Hindlimb muscle (tissue), 1 donor: ENCODE measurements around the gene WDFY2. TPM values are rescaled to one million over a fixed set of nuclear protein-coding genes. Genes with fewer than 3 reads are reported as not detected.
"Not testable (repeated sequence)": the region's sequence is repeated elsewhere in the genome, so short reads cannot be mapped to it uniquely, and the experiment has no call there.

Experiments used
- DNase-seq: peaks from one replicate; pipeline ENCODE4 v3.0.0-alpha.2; 2013
- polyA plus RNA-seq: library from polyadenylated mRNA; unstranded; fragments of 120-200 nt; gene quantifications from one replicate; pipeline ENCODE4 v1.2.1, GENCODE V29; 2013; ENCODE audit not compliant: insufficient read length

The WDFY2 gene, protein sequence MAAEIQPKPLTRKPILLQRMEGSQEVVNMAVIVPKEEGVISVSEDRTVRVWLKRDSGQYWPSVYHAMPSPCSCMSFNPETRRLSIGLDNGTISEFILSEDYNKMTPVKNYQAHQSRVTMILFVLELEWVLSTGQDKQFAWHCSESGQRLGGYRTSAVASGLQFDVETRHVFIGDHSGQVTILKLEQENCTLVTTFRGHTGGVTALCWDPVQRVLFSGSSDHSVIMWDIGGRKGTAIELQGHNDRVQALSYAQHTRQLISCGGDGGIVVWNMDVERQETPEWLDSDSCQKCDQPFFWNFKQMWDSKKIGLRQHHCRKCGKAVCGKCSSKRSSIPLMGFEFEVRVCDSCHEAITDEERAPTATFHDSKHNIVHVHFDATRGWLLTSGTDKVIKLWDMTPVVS
- 7.1 TPM for polyA plus RNA-seq

DNA sequence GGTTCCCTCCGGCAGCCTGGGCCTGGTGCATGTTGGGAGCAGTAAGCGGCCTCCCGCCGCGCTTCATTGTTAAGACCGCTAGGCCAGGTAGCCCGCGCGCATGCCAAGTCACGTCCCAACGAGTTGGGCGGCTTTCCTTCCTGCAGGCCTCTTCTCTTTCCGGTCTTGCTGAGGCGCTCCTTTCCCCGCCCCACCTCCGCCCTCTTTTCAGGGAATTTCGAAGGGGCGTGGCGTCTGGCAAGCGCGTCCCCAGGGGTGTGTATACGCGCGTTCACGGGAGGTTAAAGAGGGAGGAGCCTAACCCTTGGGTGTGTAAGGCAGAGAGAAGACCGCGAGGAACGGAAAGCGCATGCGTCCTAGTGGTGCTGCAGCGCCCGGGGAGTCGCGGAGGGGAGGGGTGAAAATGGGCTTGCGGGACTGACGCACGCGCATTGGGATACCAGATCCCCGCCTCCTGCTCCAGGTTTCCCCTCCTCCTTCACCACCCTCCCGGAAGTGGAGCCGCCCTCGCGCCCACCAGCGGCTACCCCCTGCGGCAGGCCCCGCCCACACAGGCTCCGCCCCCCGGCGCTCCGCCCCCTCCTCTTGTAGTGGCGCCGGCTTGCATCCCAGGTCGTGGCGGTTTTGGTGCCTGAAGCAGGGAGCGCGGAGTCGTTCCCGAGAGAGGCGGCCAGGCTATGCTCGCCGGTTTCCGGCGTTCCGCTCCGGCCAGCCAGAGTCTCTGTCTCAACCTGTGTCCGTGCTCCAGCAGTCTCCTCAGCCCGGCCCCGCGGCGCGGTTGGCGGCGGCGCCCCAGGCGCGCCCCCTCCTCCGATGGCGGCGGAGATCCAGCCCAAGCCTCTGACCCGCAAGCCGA is at the start of gene WDFY2:
Gene WDFY2, plus strand, starts transcription at position 588 of the 856 bp plus-strand sequence. Its CDS starts 226 bp downstream, at position 814.
- DNase-seq: peak; percentile 100

DNA sequence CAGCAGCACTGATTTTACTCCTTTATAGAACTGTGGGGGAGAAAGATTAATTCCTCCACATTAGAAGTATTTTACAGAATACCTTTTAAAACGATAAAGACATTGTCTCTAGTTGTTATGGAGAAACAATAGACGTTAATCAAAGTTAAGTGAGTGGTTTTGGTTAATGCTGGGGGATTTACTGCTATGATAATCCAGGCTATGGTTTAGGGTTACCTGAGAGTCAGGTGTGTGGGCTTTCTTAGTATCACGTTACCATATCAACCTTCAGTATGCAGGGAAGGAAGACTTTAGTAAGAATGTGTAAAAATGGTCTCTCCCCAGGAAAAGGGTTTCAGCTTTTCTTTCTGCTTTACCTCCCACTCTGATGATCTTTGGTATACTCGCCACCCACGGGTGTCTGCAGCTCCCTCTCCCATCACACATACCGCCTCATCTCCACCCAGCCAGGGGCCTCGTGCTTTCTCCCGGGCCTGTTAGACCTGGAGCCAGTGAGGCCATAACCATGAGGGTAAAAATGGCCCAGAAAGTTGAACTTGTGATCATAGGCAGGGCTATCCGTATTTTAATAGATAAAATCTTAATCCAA is 45.6 kb upstream of the WDFY2 start:
- DNase-seq: no peak

DNA sequence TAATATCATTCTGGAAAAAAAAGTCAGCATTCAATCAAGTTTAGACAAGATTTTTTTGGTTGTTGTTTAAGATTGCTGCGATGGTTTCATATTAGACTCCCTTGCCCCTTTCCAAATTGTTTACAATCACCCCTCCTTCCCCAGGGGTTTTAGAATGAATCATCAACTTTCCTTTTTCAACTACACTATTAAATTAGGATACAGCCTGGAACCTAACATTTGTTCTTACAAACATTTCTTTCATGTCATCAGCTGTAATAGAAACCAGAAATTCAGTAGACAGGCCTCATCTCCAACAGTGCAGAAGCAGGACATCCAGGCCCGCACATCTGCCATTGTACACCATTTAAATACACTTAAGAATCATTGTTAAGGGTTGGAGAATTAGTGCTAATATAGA is 44.4 kb upstream of the WDFY2 start:
- no peak for DNase-seq

DNA sequence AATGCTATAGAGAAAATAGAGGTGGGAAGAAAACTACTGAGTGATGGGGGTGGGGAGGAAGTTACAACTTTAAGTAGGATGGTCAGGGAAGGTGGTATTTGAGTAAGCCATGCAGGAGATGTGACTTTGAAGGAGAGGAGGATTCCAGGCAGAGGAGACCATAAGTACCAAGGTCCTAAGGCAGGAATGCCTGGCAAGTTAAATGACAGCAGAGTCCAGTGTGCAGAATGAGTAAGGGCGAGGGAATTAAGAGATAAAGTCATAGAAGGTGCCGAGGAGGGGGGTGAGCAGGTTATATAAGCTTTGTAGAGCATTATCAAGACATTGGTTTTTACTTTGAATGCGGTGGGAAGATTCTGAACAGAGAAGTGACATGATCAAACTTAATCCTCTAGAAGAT is 43.2 kb upstream of the WDFY2 start:
- no peak for DNase-seq

DNA sequence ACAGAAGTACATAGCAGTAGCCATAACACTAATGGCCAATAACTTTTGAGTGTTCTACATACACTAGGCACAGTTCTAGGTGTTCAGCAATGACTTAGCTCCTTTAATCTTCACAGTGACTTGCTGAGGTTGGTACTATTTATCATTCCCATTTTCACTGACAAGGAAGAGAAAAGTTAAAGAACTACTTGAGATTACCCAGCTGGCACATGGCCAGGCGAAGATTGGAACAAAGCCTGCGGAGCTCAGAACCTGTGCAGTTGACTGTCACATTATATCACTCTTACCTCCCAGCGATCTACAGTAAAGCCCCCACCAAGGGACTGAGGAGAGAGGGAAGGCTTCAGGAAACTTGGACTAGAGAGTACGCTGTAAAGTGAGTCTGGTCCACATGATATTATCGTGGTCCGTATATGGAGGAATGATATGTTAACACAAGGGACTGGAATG is 42.4 kb upstream of the WDFY2 start:
- no peak for DNase-seq

DNA sequence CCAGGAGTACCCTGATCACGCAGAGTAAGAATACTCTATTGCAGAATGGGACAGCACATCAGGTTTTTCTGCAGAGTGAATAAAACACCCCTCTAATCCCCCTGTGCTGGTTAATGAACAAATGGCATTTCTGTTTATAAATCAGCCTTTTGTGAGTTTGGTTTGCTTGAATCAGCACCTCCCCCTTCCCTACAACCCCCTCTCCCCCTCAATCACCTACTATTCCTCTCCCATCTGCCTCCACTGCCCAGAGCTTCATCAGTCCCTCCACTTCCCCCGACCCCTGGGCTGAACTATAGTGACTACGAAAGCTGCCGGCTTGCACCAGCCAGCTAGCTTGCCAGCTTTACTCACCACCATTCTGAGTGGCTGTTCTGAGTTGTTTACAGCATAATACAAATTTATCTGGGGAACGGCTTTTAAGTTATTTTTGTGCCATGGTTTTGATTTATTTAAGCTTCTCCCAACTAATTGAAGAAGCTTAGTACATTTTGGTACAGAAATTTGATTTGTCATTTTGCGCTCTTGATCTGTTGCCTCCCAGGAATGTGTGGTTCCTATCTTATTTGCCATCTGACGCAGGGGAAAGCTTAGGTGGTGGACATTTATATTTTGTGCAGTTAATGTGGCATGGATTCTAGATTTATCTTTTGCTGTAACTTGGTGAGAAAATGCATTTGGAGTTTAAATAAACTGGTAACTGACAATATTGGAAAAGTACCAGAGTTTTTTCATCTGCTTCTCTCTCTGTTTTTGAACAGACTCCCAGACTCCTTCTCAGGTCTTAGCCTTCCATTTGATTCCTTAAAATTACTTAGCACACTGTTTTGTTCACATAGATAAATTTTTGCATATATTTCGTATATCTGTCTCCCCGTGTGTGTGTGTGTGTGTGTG is 41.7 kb upstream of the WDFY2 start:
- no peak for DNase-seq

DNA sequence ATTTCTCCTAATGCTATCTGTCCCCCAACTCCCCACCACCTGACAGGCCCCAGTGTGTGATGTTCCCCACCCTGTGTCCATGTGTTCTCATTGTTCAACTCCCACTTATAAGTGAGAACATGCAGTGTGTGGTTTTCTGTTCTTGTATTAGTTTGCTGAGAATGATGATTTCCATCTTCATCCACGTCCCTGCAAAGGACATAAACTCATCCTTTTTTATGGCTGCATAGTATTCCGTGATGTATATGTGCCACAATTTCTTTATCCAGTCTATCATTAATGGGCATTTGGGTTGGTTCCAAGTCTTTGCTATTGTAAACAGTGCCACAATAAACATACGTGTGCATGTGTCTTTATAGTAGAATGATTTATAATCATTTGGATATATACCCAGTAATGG is 38.8 kb upstream of the WDFY2 start:
- not testable (repeated sequence) for DNase-seq

DNA sequence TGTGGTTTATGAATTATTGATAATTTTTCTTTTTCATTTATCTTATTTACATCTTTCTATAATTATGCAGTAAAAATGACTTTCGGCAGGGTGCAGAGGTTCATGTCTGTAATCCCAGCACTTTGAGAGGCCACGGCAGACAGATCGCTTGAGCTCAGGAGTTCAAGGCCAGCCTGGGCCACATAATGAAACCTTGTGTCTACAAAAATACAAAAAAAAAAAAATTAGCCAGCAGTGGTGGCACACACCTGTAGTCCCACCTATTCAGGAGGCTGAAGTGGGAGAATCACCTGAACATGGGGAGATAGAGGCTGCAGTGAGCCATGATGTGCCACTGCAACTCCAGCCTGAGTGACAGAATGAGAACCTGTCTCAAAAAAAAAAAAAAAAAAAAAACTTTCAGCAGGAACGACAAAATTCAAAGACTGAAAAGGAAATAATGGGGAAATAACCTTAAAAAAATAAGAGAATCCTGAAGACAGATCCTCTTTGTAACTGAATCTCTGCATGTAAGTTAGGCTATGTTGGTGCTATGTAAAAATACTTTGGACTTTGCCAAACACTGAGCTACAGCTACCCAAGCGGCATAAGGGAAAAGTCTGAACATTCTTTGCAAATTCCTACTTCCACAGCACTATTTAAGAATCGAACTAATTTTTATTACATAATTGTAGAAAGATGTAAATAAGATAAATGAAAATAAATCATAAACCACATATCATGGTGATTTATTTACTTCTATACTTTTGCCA is 36.7 kb upstream of the WDFY2 start:
- no peak for DNase-seq

DNA sequence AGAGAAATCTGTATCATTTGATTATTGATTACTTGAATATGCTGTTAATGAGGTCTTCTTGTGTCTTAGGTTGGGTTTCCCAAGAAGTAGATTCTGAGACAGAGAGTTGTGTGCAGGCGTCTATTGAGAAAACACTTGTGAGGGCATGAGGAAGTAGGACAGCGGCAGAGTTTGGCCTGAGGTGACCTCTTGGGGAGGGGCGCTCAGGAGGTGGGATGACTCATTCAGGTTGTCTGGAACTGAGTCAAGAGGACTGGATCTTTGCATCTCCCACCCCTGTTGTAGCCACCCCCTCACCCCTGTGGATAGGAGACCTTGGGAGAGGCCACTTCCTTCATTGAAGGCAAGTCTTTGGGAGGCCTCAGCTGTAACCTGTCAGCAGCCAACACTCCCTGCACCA is 35.2 kb upstream of the WDFY2 start:
- no peak for DNase-seq

DNA sequence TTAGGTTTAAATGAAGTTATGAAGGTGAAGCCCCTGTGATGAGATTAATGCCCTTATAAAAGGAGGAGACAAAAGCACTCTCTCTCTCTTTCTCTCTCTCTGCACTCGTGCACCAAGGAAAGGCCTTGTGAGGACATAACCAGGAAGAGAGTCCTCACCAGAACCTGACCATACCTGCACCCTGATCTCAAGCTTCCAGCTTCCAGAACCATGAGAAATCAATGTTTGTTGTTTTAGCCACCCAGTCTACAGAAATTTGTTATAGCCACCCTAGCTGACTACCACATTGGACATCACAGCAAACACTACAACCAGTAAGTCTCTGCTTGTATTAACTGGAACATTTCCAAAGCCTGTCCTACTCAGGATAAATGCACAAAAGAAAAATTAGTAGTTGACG is 34.7 kb upstream of the WDFY2 start:
- no peak for DNase-seq

DNA sequence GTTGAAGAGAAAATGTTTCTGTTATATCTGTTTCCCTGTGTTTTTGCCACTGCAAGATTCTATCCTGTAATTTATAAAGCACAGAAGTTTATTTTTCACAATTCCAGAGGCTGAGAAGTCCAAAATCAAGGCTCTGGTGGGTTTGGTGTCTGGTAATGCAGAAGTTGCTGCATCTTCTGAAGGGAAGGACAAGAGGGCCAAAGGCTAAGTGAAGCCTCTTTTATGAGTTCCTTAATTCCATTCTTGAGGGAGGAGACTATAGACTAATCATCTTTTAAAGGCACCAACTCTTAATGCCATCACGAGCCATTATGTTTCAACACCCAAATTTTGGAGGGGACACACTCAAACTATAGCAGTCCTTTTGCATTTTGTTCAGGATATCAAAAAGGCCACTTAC is 34.1 kb upstream of the WDFY2 start:
- DNase-seq: no peak

DNA sequence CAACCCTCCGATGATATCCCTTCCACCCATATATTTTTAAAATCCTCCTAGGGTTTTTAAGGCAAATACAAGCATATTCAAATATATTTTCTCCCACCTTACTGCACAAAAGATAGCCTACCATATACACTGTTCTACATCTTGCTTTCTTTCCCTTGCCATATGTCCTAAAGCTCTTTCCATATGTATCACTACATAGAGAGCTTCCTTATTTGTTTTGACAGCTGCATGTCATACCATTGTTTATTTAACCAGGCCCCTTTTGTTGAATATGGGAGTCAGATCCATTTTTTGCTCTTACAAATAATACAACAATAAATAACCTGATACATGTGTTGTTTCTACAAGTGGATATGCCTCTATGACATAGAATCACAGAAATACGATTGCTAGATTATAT is 32.8 kb upstream of the WDFY2 start:
- no peak for DNase-seq

DNA sequence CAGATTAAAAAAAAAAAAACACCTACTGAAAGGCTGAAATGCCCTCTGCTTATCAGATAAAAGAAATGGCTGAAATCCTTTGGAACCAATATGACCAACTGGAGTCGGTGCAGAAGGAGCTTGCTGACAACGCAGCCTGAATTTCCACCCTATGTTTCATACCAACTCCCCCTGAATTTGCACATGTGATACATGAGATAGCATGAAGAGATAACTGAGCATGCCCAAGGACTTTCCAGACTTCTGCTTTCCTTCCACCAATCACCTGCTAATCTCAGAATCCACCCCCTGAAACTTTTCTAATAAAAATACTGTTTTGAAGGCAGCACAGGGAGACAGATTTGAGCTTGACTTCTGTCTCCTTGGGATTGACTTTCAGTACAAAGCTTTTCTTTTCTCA is 32.2 kb upstream of the WDFY2 start:
- no peak for DNase-seq

DNA sequence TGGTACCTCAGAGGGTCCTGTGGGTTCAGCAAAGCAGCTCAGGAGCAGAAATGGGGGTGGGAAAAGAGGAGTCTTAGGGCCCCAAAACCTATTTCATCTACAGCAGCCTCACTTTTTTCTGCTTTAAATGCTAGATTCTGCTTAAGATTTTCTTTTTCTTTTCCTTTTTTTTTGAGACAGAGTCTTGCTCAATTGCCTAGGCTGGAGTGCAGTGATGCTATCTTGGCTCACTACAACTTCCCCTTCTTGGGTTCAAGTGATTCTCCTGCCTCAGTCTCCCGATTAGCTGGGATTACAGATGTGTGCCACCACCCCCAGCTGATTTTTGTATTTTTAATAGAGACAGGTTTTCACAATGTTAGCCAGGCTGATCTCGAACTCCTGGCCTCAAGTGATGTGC is 30.7 kb upstream of the WDFY2 start:
- no peak for DNase-seq

DNA sequence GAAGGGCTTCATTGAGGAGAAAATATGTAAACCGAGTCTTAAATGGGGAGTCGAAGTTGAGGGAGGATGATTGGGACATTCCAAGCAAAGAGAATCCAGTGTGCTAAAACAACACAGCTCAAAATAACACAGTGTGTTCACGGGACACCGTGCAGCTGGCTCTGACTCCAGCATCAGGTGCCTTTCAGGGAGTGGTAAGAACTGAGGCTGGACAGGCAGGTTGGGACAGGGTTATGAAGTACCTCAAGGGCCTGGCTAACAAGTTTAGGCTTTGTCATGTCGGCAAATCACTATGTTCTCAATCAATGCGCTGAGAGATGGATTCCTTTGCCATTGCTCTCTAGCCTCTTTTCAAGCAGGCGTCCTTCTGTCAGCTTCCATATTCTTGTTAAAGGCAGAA is 27.5 kb upstream of the WDFY2 start:
- no peak for DNase-seq

DNA sequence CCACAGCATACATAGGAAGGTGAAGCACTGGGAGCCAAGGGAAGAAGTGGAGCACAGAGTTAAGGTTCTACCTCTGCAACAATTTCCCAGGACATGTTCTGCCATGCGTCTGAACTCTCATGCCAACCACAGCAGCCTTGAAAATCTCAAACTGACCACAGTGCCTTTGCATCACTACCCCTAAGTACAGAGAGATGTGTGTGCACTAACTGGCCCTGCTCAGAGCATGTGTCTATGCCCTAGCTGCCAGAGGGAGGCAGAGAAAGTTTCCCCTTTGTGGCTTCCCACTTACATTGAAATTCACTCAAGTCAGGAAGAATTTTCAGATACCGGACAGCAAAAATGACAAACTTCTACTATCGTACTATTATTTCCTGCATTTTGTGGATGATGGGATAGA is 26.8 kb upstream of the WDFY2 start:
- no peak for DNase-seq

DNA sequence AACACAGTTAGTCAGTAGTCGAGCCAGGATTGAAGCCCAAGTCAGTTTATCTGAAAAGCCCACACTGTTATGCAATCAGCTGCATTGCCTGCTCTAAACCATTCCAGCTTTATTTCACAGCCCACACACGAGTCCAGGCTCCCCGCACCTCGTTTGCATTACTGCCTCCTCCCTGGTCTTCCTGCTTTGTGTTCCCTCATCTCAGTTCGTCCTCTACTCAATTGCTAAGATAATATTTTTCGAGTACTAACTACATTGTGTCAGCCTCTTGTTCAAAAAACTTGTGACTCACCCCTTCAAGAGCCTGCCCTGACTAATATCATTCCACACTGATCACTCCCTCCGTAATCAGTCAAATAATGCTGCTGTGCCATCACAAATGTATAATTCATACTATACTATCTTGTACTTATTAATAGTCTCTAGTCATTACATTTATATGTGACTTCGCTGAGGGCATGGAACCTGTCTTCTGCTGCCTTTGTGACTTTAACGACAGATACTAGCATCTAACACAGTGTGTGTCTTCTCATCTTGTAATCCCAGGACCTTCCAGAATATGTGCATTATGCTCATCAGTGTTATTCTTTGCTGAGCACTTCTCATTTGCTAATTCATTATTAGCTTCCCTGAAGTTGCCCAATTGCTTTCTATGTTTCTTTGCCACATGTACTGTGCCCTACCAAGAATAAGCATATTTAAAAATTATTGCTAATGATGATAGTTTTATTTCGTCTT is 26.2 kb upstream of the WDFY2 start:
- DNase-seq: no peak

DNA sequence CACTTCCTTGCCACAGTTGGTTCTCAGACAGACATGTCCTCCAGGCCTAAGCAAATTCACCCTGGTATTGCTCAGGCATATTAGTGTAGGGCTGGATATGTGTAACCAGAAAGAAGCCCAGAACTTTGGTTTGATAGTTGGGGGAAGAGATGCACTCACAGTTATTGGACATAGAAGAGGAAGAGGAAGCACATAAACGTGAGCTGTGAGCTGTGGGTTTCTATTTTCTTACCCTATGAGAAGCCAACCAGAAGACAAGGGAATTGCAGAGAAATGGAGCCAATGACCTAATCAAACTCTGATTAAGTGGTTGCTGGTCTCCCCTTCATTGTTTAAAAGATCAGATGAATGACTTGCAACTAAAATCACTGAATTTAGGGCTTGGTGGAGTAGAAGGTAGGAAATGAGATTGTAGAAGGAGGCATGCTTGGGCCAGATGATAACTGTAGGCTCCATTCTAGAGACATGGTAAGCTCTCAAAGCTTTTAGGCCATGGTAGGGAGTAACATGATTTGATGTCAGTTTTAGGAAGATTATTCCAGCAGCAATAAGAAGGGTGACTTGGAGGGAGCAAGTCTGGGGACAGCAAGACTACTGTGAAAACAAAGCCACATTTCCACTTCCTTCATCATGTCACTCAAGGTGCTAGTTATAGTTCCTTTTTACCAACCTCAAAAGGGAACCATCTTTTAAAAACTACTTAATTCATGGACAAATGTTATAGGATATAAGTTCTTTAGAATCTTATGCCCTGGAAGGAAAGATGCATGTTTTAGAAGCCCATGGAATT is 24.1 kb upstream of the WDFY2 start:
- no peak for DNase-seq

DNA sequence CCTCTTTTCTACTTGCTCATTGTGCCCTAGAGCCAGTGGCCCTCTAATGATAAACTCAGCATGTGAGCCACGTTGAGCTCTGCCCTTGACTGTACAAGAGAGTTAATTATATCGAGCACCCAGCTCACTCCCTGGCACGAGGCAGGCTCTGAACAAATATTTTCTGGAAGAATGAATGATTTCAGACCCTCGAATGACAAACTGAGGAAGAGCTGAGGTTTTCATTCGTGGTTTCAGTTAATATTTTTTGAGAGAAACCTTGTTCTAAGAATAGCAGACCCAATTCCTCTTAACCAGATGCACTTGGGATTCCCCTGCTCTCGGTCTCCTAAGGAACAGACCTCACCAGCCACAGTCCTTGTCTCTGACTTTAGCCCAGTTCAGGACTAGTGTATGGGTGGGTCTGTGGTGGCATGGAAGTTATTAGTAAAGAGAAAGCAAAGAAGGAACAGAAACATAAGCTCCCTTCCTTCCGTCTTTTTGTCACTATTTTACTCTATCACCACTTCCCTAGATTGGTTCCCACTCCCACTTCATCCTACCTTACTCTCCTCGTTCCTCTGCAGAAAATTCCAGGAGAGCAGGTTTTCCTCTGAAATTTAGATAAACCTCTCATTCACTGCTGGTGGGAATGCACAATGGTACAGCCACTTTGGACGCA is 22.1 kb upstream of the WDFY2 start:
- no peak for DNase-seq
